HL-60 (cell line): Measurements from ENCODE around the gene GGA2.

Experiments
- GABPA ChIP-seq: IDR thresholded peaks from 2 replicates; pipeline ENCODE4 v1.6.1; 2012; ENCODE audit warnings: low read depth
- POLR2AphosphoS5 ChIP-seq: IDR thresholded peaks from 2 replicates; pipeline ENCODE4 v1.6.1; 2012; ENCODE audit warnings: low read depth
- TF ChIP-seq, protein P1 (sequence below): IDR thresholded peaks from one replicate; pipeline ENCODE4 v1.5.1; 2011; ENCODE audit warnings: low read length, control low read depth, inconsistent platforms; ENCODE audit not compliant: insufficient read depth
- TF ChIP-seq, protein P2 (sequence below): IDR thresholded peaks from 2 replicates; pipeline ENCODE4 v1.6.1; 2012; ENCODE audit warnings: low read depth; ENCODE audit not compliant: insufficient replicate concordance

DNA sequence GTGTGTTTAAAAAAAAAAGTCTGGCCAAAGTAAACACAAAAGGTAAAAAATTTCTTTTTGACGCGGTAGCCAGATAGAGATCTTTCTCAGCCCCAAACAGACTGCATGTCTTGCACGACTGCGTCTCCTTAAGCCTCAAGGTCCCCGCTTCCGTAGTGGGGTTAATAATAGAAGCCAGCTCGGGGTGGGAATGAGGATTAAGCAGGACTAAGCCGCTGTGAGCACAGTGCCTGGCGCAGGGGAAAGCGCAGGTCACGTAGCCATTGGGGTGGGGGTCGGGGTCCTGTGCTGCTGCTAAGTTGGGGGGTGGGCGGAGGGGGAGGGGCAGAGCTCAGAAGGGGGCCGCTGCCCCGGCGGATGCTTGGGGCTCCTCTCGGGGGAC is 521 bp downstream of the GGA2 start:
- TF ChIP-seq, protein P1, sequence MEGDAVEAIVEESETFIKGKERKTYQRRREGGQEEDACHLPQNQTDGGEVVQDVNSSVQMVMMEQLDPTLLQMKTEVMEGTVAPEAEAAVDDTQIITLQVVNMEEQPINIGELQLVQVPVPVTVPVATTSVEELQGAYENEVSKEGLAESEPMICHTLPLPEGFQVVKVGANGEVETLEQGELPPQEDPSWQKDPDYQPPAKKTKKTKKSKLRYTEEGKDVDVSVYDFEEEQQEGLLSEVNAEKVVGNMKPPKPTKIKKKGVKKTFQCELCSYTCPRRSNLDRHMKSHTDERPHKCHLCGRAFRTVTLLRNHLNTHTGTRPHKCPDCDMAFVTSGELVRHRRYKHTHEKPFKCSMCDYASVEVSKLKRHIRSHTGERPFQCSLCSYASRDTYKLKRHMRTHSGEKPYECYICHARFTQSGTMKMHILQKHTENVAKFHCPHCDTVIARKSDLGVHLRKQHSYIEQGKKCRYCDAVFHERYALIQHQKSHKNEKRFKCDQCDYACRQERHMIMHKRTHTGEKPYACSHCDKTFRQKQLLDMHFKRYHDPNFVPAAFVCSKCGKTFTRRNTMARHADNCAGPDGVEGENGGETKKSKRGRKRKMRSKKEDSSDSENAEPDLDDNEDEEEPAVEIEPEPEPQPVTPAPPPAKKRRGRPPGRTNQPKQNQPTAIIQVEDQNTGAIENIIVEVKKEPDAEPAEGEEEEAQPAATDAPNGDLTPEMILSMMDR, result no peak
- TF ChIP-seq POLR2AphosphoS5 (no peak), GABPA (no peak)
- TF ChIP-seq, protein P2, sequence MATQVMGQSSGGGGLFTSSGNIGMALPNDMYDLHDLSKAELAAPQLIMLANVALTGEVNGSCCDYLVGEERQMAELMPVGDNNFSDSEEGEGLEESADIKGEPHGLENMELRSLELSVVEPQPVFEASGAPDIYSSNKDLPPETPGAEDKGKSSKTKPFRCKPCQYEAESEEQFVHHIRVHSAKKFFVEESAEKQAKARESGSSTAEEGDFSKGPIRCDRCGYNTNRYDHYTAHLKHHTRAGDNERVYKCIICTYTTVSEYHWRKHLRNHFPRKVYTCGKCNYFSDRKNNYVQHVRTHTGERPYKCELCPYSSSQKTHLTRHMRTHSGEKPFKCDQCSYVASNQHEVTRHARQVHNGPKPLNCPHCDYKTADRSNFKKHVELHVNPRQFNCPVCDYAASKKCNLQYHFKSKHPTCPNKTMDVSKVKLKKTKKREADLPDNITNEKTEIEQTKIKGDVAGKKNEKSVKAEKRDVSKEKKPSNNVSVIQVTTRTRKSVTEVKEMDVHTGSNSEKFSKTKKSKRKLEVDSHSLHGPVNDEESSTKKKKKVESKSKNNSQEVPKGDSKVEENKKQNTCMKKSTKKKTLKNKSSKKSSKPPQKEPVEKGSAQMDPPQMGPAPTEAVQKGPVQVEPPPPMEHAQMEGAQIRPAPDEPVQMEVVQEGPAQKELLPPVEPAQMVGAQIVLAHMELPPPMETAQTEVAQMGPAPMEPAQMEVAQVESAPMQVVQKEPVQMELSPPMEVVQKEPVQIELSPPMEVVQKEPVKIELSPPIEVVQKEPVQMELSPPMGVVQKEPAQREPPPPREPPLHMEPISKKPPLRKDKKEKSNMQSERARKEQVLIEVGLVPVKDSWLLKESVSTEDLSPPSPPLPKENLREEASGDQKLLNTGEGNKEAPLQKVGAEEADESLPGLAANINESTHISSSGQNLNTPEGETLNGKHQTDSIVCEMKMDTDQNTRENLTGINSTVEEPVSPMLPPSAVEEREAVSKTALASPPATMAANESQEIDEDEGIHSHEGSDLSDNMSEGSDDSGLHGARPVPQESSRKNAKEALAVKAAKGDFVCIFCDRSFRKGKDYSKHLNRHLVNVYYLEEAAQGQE, result no peak
